HepG2 (cell line): ENCODE data around the gene SHISA6. TPM values are rescaled to one million over a fixed set of nuclear protein-coding genes. Genes with fewer than 3 reads are reported as not detected.

Experiments used
- ATAC-seq: fragments of 200-7000 bp; cut with Tn5 transposase; 3 replicates; pipeline ENCODE4 v1.9.1; 2020; ENCODE audit warnings: mild to moderate bottlenecking, moderate library complexity
- BruUV-seq: library from RNA; stranded (reverse); fragments of 400-500 nt; replicated peaks from 2 replicates; lab custom pipeline; 2021; lab: Mats Ljungman, UMichigan
- CTCF ChIA-PET: fragments of 300-600 bp; formaldehyde crosslinking; extraction: SDS; loops from one replicate; lab custom pipeline; 2021; ENCODE audit warnings: low total read pairs, inconsistent platforms, low intra/inter-chr PET ratio; lab: Yijun Ruan, JAX
- POLR2A ChIA-PET: fragments of 350-600 bp; sonication (Branson Sonifier 250); formaldehyde crosslinking; loops from one replicate; lab custom pipeline; 2020; ENCODE audit warnings: antibody characterized with exemption, inconsistent platforms; lab: Yijun Ruan, JAX
- DNase-seq: peaks from one replicate; pipeline ENCODE4 v3.0.0-alpha.2; 2015; ENCODE audit warnings: low spot score
- FAIRE-seq: peaks from 3 replicates; lab custom pipeline; 2011; peaks lifted over from hg19 to GRCh38; lab: Jason Lieb, UNC
- H2AFZ ChIP-seq: one replicate; pipeline ENCODE4 v1.6.1; 2011; ENCODE audit warnings: low read length, inconsistent platforms
- H3K27ac ChIP-seq: fragments of 300-600 bp; 3 replicates; pipeline ENCODE4 v1.8.0; 2011; ENCODE audit warnings: mixed run types, mild to moderate bottlenecking, mixed read lengths, low read length, inconsistent platforms; ENCODE audit not compliant: insufficient read depth; ENCODE audit errors: extremely low read length
- H3K27me3 ChIP-seq, 2 experiments: fragments of 200-600 bp in 1 of 2; 2 replicates in 1 of 2; 3 replicates in 1 of 2; pipeline versions ENCODE4 v1.6.0 to v1.8.0; 2011; ENCODE audit warnings: low read length in 2 of 2, mild to moderate bottlenecking in 2 of 2, moderate library complexity in 2 of 2, inconsistent platforms in 1 of 2; ENCODE audit not compliant: insufficient read depth in 2 of 2, control insufficient read depth in 1 of 2
- H3K36me3 ChIP-seq, 2 experiments: fragments of 200-600 bp in 1 of 2; replicated peaks in 1 of 2; 2 replicates in 1 of 2; 3 replicates in 1 of 2; pipeline versions ENCODE4 v1.5.1 to v1.8.0; 2011; ENCODE audit warnings: low read length in 2 of 2, inconsistent platforms in 1 of 2; ENCODE audit not compliant: insufficient read depth in 2 of 2, control insufficient read depth in 1 of 2
- H3K4me1 ChIP-seq: 2 replicates; pipeline ENCODE4 v1.5.1; 2012; ENCODE audit warnings: low read length, inconsistent platforms; ENCODE audit not compliant: insufficient read depth
- H3K4me2 ChIP-seq: 2 replicates; pipeline ENCODE4 v1.6.0; 2011; ENCODE audit warnings: low read depth, low read length, inconsistent platforms
- H3K4me3 ChIP-seq, 3 experiments: fragments of 200-600 bp in 1 of 3; sonication (generic), shearing (Covaris generic) in 1 of 3; replicated peaks in 1 of 3; 2 replicates each; pipeline ENCODE4 v1.5.1; 2011 to 2016; ENCODE audit warnings: low read length in 3 of 3, inconsistent platforms in 2 of 3, low read depth in 2 of 3, mild to moderate bottlenecking in 2 of 3, control low read depth in 1 of 3, mixed read lengths in 1 of 3; ENCODE audit not compliant: insufficient read depth in 1 of 3
- H3K79me2 ChIP-seq: one replicate; pipeline ENCODE4 v1.6.1; 2011; ENCODE audit warnings: low read length, inconsistent platforms; ENCODE audit not compliant: insufficient read depth
- H3K9ac ChIP-seq: 2 replicates; pipeline ENCODE4 v1.6.0; 2011; ENCODE audit warnings: mild to moderate bottlenecking, low read depth, low read length, inconsistent platforms; ENCODE audit not compliant: insufficient read depth
- H3K9me3 ChIP-seq: 2 replicates; pipeline ENCODE4 v1.5.1; 2012; ENCODE audit warnings: mild to moderate bottlenecking, low read length
- H4K20me1 ChIP-seq: 2 replicates; pipeline ENCODE4 v1.6.0; 2011; ENCODE audit warnings: inconsistent platforms, mild to moderate bottlenecking, low read length, moderate library complexity; ENCODE audit not compliant: insufficient read depth
- BHLHE40 ChIP-seq: IDR thresholded peaks from 2 replicates; pipeline ENCODE4 v1.6.1; 2011; ENCODE audit warnings: low read length, improper control_type of control experiment
- ETV6 ChIP-seq: sonication (generic); formaldehyde crosslinking; conservative IDR thresholded peaks from 2 replicates; pipeline ENCODE4 v1.4.0; 2020; ENCODE audit warnings: missing genetic modification reagents
- FOXA1 ChIP-seq, 2 experiments: fragments of 450-650 bp in 1 of 2; sonication (generic) in 1 of 2; formaldehyde crosslinking in 1 of 2; IDR thresholded peaks; 2 replicates each; pipeline versions ENCODE4 v1.4.0 to v1.6.1; 2016 to 2020; ENCODE audit warnings: missing genetic modification reagents in 1 of 2
- HIVEP1 ChIP-seq: sonication (generic); formaldehyde crosslinking; IDR thresholded peaks from 2 replicates; pipeline ENCODE4 v1.4.0; 2020; ENCODE audit warnings: mild to moderate bottlenecking, missing genetic modification reagents
- KDM2A ChIP-seq: sonication (generic); formaldehyde crosslinking; IDR thresholded peaks from 2 replicates; pipeline ENCODE4 v1.4.0; 2020; ENCODE audit warnings: low read depth, missing genetic modification reagents, borderline replicate concordance
- NAIF1 ChIP-seq: sonication (generic); formaldehyde crosslinking; IDR thresholded peaks from 2 replicates; pipeline ENCODE4 v1.5.0; 2020; ENCODE audit warnings: mild to moderate bottlenecking, missing genetic modification reagents, borderline replicate concordance
- PRMT3 ChIP-seq: sonication (generic); formaldehyde crosslinking; IDR thresholded peaks from 2 replicates; pipeline ENCODE4 v1.8.1; 2022; ENCODE audit warnings: low read depth, mild to moderate bottlenecking, moderate library complexity, missing genetic modification reagents, borderline replicate concordance
- RFX3 ChIP-seq: IDR thresholded peaks from 2 replicates; pipeline ENCODE4 v1.6.1; 2016; ENCODE audit warnings: missing biosample characterization, missing genetic modification reagents
- SMC3 ChIP-seq: IDR thresholded peaks from 2 replicates; pipeline ENCODE4 v1.6.1; 2011; ENCODE audit warnings: low read length, improper control_type of control experiment
- TBX2 ChIP-seq: sonication (generic); formaldehyde crosslinking; IDR thresholded peaks from 2 replicates; pipeline ENCODE4 v1.5.0; 2020; ENCODE audit warnings: missing genetic modification reagents, mild to moderate bottlenecking, borderline replicate concordance
- TRAFD1 ChIP-seq: sonication (generic); formaldehyde crosslinking; IDR thresholded peaks from 2 replicates; pipeline ENCODE4 v1.5.1; 2020; ENCODE audit warnings: missing genetic modification reagents, mild to moderate bottlenecking, borderline replicate concordance
- ZBTB3 ChIP-seq: sonication (generic); formaldehyde crosslinking; IDR thresholded peaks from 2 replicates; pipeline ENCODE4 v1.4.0; 2020; ENCODE audit warnings: low read depth, mild to moderate bottlenecking, moderate library complexity, missing genetic modification reagents, borderline replicate concordance
- ZC3H4 ChIP-seq: sonication (generic); formaldehyde crosslinking; IDR thresholded peaks from 2 replicates; pipeline ENCODE4 v1.4.0; 2020; ENCODE audit warnings: missing genetic modification reagents, borderline replicate concordance
- ZFP91 ChIP-seq: sonication (generic); formaldehyde crosslinking; IDR thresholded peaks from 2 replicates; pipeline ENCODE4 v1.9.0; 2022; ENCODE audit warnings: missing genetic modification reagents, mild to moderate bottlenecking, borderline replicate concordance
- ZFY ChIP-seq: sonication (generic); formaldehyde crosslinking; IDR thresholded peaks from 2 replicates; pipeline ENCODE4 v1.4.0; 2020; ENCODE audit warnings: missing genetic modification reagents
- ZNF724P ChIP-seq: sonication (generic); formaldehyde crosslinking; IDR thresholded peaks from 2 replicates; pipeline ENCODE4 v1.8.0; 2022; ENCODE audit warnings: missing genetic modification reagents, borderline replicate concordance
- ZNF740 ChIP-seq: sonication (generic); formaldehyde crosslinking; IDR thresholded peaks from 2 replicates; pipeline ENCODE4 v1.4.0; 2020; ENCODE audit warnings: missing genetic modification reagents
- WGBS: methylation state at CpG from one replicate; pipeline ENCODE4 v1.1.6; 2017; ENCODE audit warnings: low lambda C conversion rate; 5-methylcytosine and 5-hydroxymethylcytosine counted together
- in situ Hi-C: cut with HindIII; loops from 2 replicates; pipeline ENCODE4 v1.10.0; 2017; ENCODE audit warnings: low pct_unique_long_range_greater_than_20kb; ENCODE audit not compliant: extremely low pct_ligation_motif_present
- intact Hi-C: fragments of 100-400 bp; cut with micrococcal nuclease; formaldehyde crosslinking; loops from one replicate; pipeline ENCODE4 v1.10.0; 2022; ENCODE audit not compliant: unreplicated experiment
- polyA plus RNA-seq, 8 experiments: library from polyadenylated mRNA; depleted of rRNA in 3 of 8; stranded (reverse) in 7 of 8; unstranded in 1 of 8; fragments of >200 nt; fragmentation: Illumina TruSeq in 4 of 8; extraction: Trizol in 4 of 8; gene quantifications; 2 replicates each; pipeline versions ENCODE4 v1.2.1 to v1.2.3, GENCODE V29; 2011 to 2016; ENCODE audit warnings: low read depth in 4 of 8, missing spikeins in 1 of 8, mixed read lengths in 1 of 8; ENCODE audit not compliant: insufficient read depth in 1 of 8
- total RNA-seq, 5 experiments: library from RNA; depleted of rRNA; stranded (reverse); fragments of >200 nt; fragmentation: Illumina TruSeq; extraction: Trizol; gene quantifications; 2 replicates each; pipeline ENCODE4 v1.2.3, GENCODE V29; 2016; ENCODE audit warnings: low read depth in 1 of 5

The SHISA6 gene
- total and polyA plus RNA-seq, 2 of the 13 experiments (the other 11 are each of a cell fraction or from before 2014, with no cell fraction given): not detected

GRCh38 chr17:11514565-11514964, 273.6 kb downstream of the SHISA6 start:
- no TSS peak for BruUV-seq
- H3K27me3 ChIP-seq: no peaks in the 10 kb centered on the region
- intact Hi-C loops: no loop called here
- 0% methylated on average over 2 of the region's 2 CpGs for WGBS
- ChIA-PET POLR2A (no interaction called here), CTCF (no interaction called here)
- no peak overlapping the region for H2AFZ ChIP-seq
- H3K9me3 ChIP-seq: no peaks in the 10 kb centered on the region
- no peaks in the 10 kb centered on the region for H4K20me1 ChIP-seq
- no peaks in the 10 kb centered on the region for H3K79me2 ChIP-seq
- no peak overlapping the region for H3K9ac ChIP-seq
- in situ Hi-C loops: no loop called here
- no peaks in the 10 kb centered on the region for H3K36me3 ChIP-seq
- TF ChIP-seq ZFP91 (CRISPR knock-in tag): no peak
- no peak for TF ChIP-seq TRAFD1 (CRISPR knock-in tag)
- no peak for TF ChIP-seq ETV6
- TF ChIP-seq TBX2 (CRISPR knock-in tag): no peak
- no peak for TF ChIP-seq ZNF724P (CRISPR knock-in tag)
- no peak for TF ChIP-seq KDM2A (CRISPR knock-in tag)
- TF ChIP-seq PRMT3: no peak
- no peak for TF ChIP-seq BHLHE40
- no peak for TF ChIP-seq NAIF1 (CRISPR knock-in tag)
- no peak for TF ChIP-seq ZNF740 (CRISPR knock-in tag)
- no peak for TF ChIP-seq RFX3 (CRISPR knock-in tag)
- no peak for TF ChIP-seq HIVEP1
- TF ChIP-seq ZBTB3 (CRISPR knock-in tag): no peak
- TF ChIP-seq ZC3H4 (CRISPR knock-in tag): no peak
- no peak for TF ChIP-seq FOXA1 (IDR thresholded peaks at IDR 0.05)
- no peak for TF ChIP-seq FOXA1 (CRISPR knock-in tag; IDR thresholded peaks at IDR 0.05)
- no peak for TF ChIP-seq ZFY (CRISPR knock-in tag)
- TF ChIP-seq SMC3: no peak
- H3K4me3 ChIP-seq: no peak overlapping the region
- ATAC-seq (no peak), FAIRE-seq (no peak), DNase-seq (no peak)
- H3K4me1 ChIP-seq: no peaks in the 10 kb centered on the region
- H3K4me2 ChIP-seq: no peak overlapping the region
- no peak overlapping the region for H3K27ac ChIP-seq
